Gastroesophageal sphincter (tissue), 4 donors: Measurements from ENCODE around the gene KLF9. TPM values are rescaled to one million over a fixed set of nuclear protein-coding genes. Genes with fewer than 3 reads are reported as not detected.
A peak's percentile ranks its signal among the peaks of the same experiment; 100 is the strongest.

ENCODE experiments used
- ATAC-seq: fragments of 150-250 bp; one replicate; pipeline ENCODE4 v1.9.1; 2016; ENCODE audit warnings: mild to moderate bottlenecking, moderate library complexity
- H3K27ac ChIP-seq, 4 donors: fragments of 200-600 bp; sonication (generic) in 3 of 4; 1 replicate in 3 of 4; 2 replicates in 1 of 4; pipeline ENCODE4 v1.5.1; 2016 to 2019
- H3K27me3 ChIP-seq: fragments of 200-600 bp; sonication (generic); one replicate; pipeline ENCODE4 v1.5.1; 2019
- H3K36me3 ChIP-seq, 2 donors: fragments of 200-600 bp; sonication (generic); one replicate each; pipeline ENCODE4 v1.5.1; 2019; ENCODE audit warnings: control low read depth in 1 of 2
- H3K4me1 ChIP-seq, 3 donors: fragments of 200-600 bp; sonication (generic); 1 replicate in 2 of 3; 2 replicates in 1 of 3; pipeline ENCODE4 v1.5.1; 2016 to 2019; ENCODE audit warnings: control low read depth in 2 of 3
- H3K4me3 ChIP-seq, 2 donors: fragments of 200-600 bp; sonication (generic); one replicate each; pipeline ENCODE4 v1.5.1; 2019; ENCODE audit warnings: mild to moderate bottlenecking in 1 of 2, moderate library complexity in 1 of 2
- H3K9me3 ChIP-seq, 3 donors: fragments of 200-600 bp; sonication (generic); one replicate each; pipeline ENCODE4 v1.5.1; 2017 to 2019; ENCODE audit warnings: control low read depth in 2 of 3
- CTCF ChIP-seq, 4 experiments: fragments of 200-600 bp in 2 of 4; fragments of 450-650 bp in 2 of 4; sonication (generic) in 1 of 4; IDR thresholded peaks; one replicate each; pipeline ENCODE4 v1.5.1; 2017 to 2019; ENCODE audit warnings: antibody characterized with exemption in 4 of 4, mild to moderate bottlenecking in 2 of 4, moderate library complexity in 2 of 4
- EP300 ChIP-seq: sonication (generic); formaldehyde crosslinking; IDR thresholded peaks from one replicate; pipeline ENCODE4 v1.6.1; 2017; ENCODE audit warnings: antibody characterized with exemption, mild to moderate bottlenecking
- POLR2A ChIP-seq, 2 donors: fragments of 450-650 bp; IDR thresholded peaks; one replicate each; pipeline ENCODE4 v1.6.1; 2017; ENCODE audit warnings: antibody characterized with exemption in 2 of 2, mild to moderate bottlenecking in 2 of 2, moderate library complexity in 1 of 2
- POLR2AphosphoS5 ChIP-seq: sonication (generic); formaldehyde crosslinking; IDR thresholded peaks from one replicate; pipeline ENCODE4 v1.6.1; 2017; ENCODE audit warnings: antibody characterized with exemption
- WGBS, 2 donors: methylation state at CpG; one replicate each; pipeline ENCODE4 v1.1.5; 2018; ENCODE audit warnings: low coverage in 1 of 2; 5-methylcytosine and 5-hydroxymethylcytosine counted together
- total RNA-seq, 4 donors: library from RNA; depleted of rRNA; stranded (reverse); fragments of >200 nt; gene quantifications; one replicate each; pipeline ENCODE4 v1.1.0, GENCODE V29; 2016

KLF9 gene
- total RNA-seq, 4 donors from 2014 or later: 117 to 224 (median 154) TPM

- WGBS, 2 donors: 53 to 67% methylated on average over 4 to 6 of the region's 6 CpGs
- peak overlapping the region; percentile 16 to 98 for H3K4me3 ChIP-seq
- ATAC-seq: no peak
Measured at GRCh38 chr9:70406434-70406862, 8.0 kb downstream of the KLF9 start.

GRCh38 chr9:70405808-70406433 is 8.5 kb downstream of the KLF9 start:
- Histone ChIP-seq H3K27ac (peak overlapping the region; percentile 50 to 79 (median 73)), H3K4me1 (peaks cover 30 to 91% (median 47%) of the 10 kb centered on the region in 3 donors), H3K36me3 (peaks cover 0 to 11% of the 10 kb centered on the region in 2 donors), H3K9me3 (no peaks in the 10 kb centered on the region), H3K27me3 (no peaks in the 10 kb centered on the region), H3K4me3 (peak overlapping the region; percentile 9 to 98)
- WGBS, 2 donors: 57 to 80% methylated on average over 1 to 3 of the region's 3 CpGs
- TF ChIP-seq CTCF (IDR thresholded peaks at IDR 0.05): no peak
- TF ChIP-seq POLR2AphosphoS5: no peak
- no peak for TF ChIP-seq POLR2A (IDR thresholded peaks at IDR 0.05)
- no peak for TF ChIP-seq EP300
- no peak for ATAC-seq

More at GRCh38 chr9:70406434-70406862, 8.0 kb downstream of the KLF9 start:
- TF ChIP-seq POLR2AphosphoS5 (peak; percentile 20), EP300 (no peak), CTCF (IDR thresholded peaks at IDR 0.05) (peak in 1 of 4 experiments; percentile 6), POLR2A (IDR thresholded peaks at IDR 0.05) (no peak)
- no peaks in the 10 kb centered on the region for H3K9me3 ChIP-seq
- H3K27ac ChIP-seq: peak overlapping the region; percentile 69 to 79 (median 74)
- peaks cover 30 to 85% (median 47%) of the 10 kb centered on the region in 3 donors for H3K4me1 ChIP-seq
- H3K27me3 ChIP-seq: no peaks in the 10 kb centered on the region
- peaks cover 0 to 11% of the 10 kb centered on the region in 2 donors for H3K36me3 ChIP-seq

GRCh38 chr9:70404261-70404660 is 10.2 kb downstream of the KLF9 start:
- Histone ChIP-seq H3K4me1 (peaks cover 34 to 98% (median 58%) of the 10 kb centered on the region in 3 donors), H3K27ac (peak overlapping the region in 3 of 4 donors; percentile 69 to 77 (median 69)), H3K4me3 (peak overlapping the region in 1 of 2 donors; percentile 98), H3K27me3 (no peaks in the 10 kb centered on the region), H3K9me3 (no peaks in the 10 kb centered on the region), H3K36me3 (peaks cover 0 to 11% of the 10 kb centered on the region in 2 donors)
- no peak for ATAC-seq
- WGBS, 2 donors: 36% methylated on average over 1 of the region's 2 CpGs; no CpG with 5 or more reads in 1 of the 2 donors
- no peak for TF ChIP-seq POLR2AphosphoS5
- TF ChIP-seq POLR2A (IDR thresholded peaks at IDR 0.05): no peak
- TF ChIP-seq EP300: no peak
- no peak for TF ChIP-seq CTCF (IDR thresholded peaks at IDR 0.05)

- H3K36me3 ChIP-seq: peaks cover 0 to 11% of the 10 kb centered on the region in 2 donors
- no peaks in the 10 kb centered on the region for H3K27me3 ChIP-seq
- H3K9me3 ChIP-seq: no peaks in the 10 kb centered on the region
- no peak for TF ChIP-seq CTCF (IDR thresholded peaks at IDR 0.05)
- TF ChIP-seq POLR2A (IDR thresholded peaks at IDR 0.05): no peak
- TF ChIP-seq EP300: no peak
- TF ChIP-seq POLR2AphosphoS5: no peak
- peaks cover 39 to 100% (median 64%) of the 10 kb centered on the region in 3 donors for H3K4me1 ChIP-seq
- peak overlapping the region; percentile 11 to 98 for H3K4me3 ChIP-seq
- no peak for ATAC-seq
- peak overlapping the region in 3 of 4 donors; percentile 69 to 77 (median 69) for H3K27ac ChIP-seq
- WGBS, 2 donors: 22 to 43% methylated on average over 4 of the region's 4 CpGs
Measured at GRCh38 chr9:70403618-70404025, 10.8 kb downstream of the KLF9 start.

- ATAC-seq: no peak
- H3K4me1 ChIP-seq: peaks cover 41 to 100% (median 64%) of the 10 kb centered on the region in 3 donors
- no peak for TF ChIP-seq EP300
- no peak for TF ChIP-seq POLR2AphosphoS5
- TF ChIP-seq CTCF (IDR thresholded peaks at IDR 0.05): no peak
- no peak for TF ChIP-seq POLR2A (IDR thresholded peaks at IDR 0.05)
- H3K27ac ChIP-seq: peak overlapping the region in 3 of 4 donors; percentile 69 to 77 (median 69)
- peaks cover 0 to 10% of the 10 kb centered on the region in 2 donors for H3K36me3 ChIP-seq
- H3K27me3 ChIP-seq: no peaks in the 10 kb centered on the region
- 69 to 75% methylated on average over 2 of the region's 2 CpGs for WGBS, 2 donors
- peak overlapping the region; percentile 11 to 98 for H3K4me3 ChIP-seq
- no peaks in the 10 kb centered on the region for H3K9me3 ChIP-seq
Measured at GRCh38 chr9:70403166-70403565, 11.3 kb downstream of the KLF9 start.
